ENCODE data around the gene EEIG1. TPM values are rescaled to one million over a fixed set of nuclear protein-coding genes. Genes with fewer than 3 reads are reported as not detected.

The EEIG1 gene
- total and polyA plus RNA-seq, 9 of the 15 experiments (the other 6 are each of a cell fraction or from before 2014, with no cell fraction given), result 0.17 to 16.7 (median 3.6) TPM

GRCh38 chr9:127985011-127985410 lies 4.2 kb upstream of the EEIG1 start (continued):
- no peak for TF ChIP-seq CTCFL (IDR thresholded peaks at IDR 0.05; ENCODE audit: borderline replicate concordance, insufficient read depth, low read depth, low read length, poor library complexity, severe bottlenecking)
- no peak for TF ChIP-seq HDAC6 (IDR thresholded peaks at IDR 0.05; ENCODE audit: low read depth, low read length)

- no TSS peak for BruUV-seq (replicated peaks)
- Histone ChIP-seq H3K9me3 (replicated peaks; ENCODE audit: control insufficient read depth, insufficient read depth, low read depth, low read length) (no peaks in the 10 kb centered on the region), H3K4me3 (no peak overlapping the region), H3K36me3 (ENCODE audit: control insufficient read depth, insufficient read depth, low read length) (no peaks in the 10 kb centered on the region), H3K9me1 (ENCODE audit: control insufficient read depth, insufficient read depth, low read length) (no peaks in the 10 kb centered on the region), H3K4me1 (replicated peaks in 1 of 2; ENCODE audit: control insufficient read depth in 2 of 2, insufficient read depth in 2 of 2, low read length in 2 of 2) (peaks cover 28 to 47% of the 10 kb centered on the region in 2 experiments; a peak in 4 of 5 replicates), H3K4me2 (ENCODE audit: insufficient read depth, low read length) (no peak overlapping the region), H3K27me3 (ENCODE audit: control insufficient read depth in 2 of 2, insufficient read depth in 2 of 2, low read length in 2 of 2) (no peaks in the 10 kb centered on the region), H2AFZ (ENCODE audit: low read depth, low read length) (peak overlapping the region; percentile 56), H3K79me2 (ENCODE audit: control insufficient read depth, insufficient read depth, low read length) (peaks cover 15% of the 10 kb centered on the region), H3K27ac (ENCODE audit: extremely low read depth, low read depth, low read length) (no peak overlapping the region), H3K9ac (ENCODE audit: insufficient read depth in 1 of 2, low read depth in 2 of 2, low read length in 2 of 2) (no peak overlapping the region), H4K20me1 (replicated peaks; ENCODE audit: control insufficient read depth, insufficient read depth, low read length) (peaks cover 12% of the 10 kb centered on the region)
- ATAC-seq (no peak), FAIRE-seq (no peak), DNase-seq (ENCODE audit: extremely low read depth in 1 of 4, low spot score in 3 of 4) (no peak)
- ChIA-PET POLR2A (interaction anchor here (0.6 to 1.6 kb wide), 2 partner anchors 16 to 23 kb away, joined by 3 to 4 read pairs; no protein-coding TSS in a partner anchor), CTCF (ENCODE audit: low intra/inter-chr PET ratio) (no interaction called here)
- in situ Hi-C loops (cut with MboI) (no loop called here), intact Hi-C loops (cut with micrococcal nuclease) (no loop called here)
- TF ChIP-seq MAX (CRISPR knock-in tag; IDR thresholded peaks at IDR 0.05), result 0 out of 2 replicates have a peak, but pooled peaks have one; percentile 15
- TF ChIP-seq ZBTB40 (IDR thresholded peaks at IDR 0.05), result no peak
- no peak for TF ChIP-seq ZBTB40 (CRISPR knock-in tag; IDR thresholded peaks at IDR 0.05)
- 0 out of 2 replicates have a peak, but pooled peaks have one; percentile 11 for TF ChIP-seq USF1 (CRISPR knock-in tag; IDR thresholded peaks at IDR 0.05)
- WGBS (ENCODE audit: insufficient coverage, low coverage, missing lambda C conversion rate), result 74% methylated on average over 9 of the region's 9 CpGs
These were observed 3.1 kb upstream of the EEIG1 start for GRCh38 chr9:127983847-127984289.

All from K562 (cell line).